Measurements from ENCODE around the gene FRY. TPM values are rescaled to one million over a fixed set of nuclear protein-coding genes. Genes with fewer than 3 reads are reported as not detected.

The FRY gene
- total and polyA plus RNA-seq, 2 of the 13 experiments (the other 11 are each of a cell fraction or from before 2014, with no cell fraction given), result 8.2 to 13.1 TPM

- TF ChIP-seq ZNF724P (CRISPR knock-in tag; IDR thresholded peaks at IDR 0.05; ENCODE audit: borderline replicate concordance) (no peak), ZNF782 (CRISPR knock-in tag; IDR thresholded peaks at IDR 0.05; ENCODE audit: borderline replicate concordance) (no peak), ZNF678 (CRISPR knock-in tag; IDR thresholded peaks at IDR 0.05) (no peak), PAX8 (CRISPR knock-in tag; IDR thresholded peaks at IDR 0.05; ENCODE audit: borderline replicate concordance) (no peak)
Observed at GRCh38 chr13:32299893-32300292, 268.3 kb downstream of the FRY start (continued).

DNA sequence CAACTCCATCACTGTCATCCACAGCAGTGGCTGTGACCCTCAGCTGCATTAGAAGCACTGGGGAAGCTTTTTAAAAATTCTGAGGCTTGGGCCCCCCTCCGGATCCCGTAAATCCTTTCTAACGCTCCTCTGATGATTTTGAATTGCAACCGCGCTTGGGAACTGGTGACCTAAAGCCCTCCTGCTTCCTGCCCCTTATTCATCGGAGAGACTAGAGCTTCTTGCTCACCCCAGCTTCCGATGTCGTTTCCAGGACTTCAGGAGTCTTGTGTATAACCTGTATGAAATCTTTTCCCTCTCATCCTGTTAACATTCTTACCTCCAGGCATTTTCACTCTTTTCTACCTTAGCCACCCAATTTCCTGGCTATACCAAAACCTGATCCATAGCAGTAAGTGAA is 268.8 kb downstream of the FRY start:
- WGBS (ENCODE audit: low lambda C conversion rate), result 90% methylated on average over 8 of the region's 8 CpGs
- intact Hi-C loops (cut with micrococcal nuclease; ENCODE audit: unreplicated experiment), result no loop called here
- H3K27ac ChIP-seq (ENCODE audit: extremely low read length, insufficient read depth, low read length), result no peak overlapping the region
- POLR2A ChIA-PET, result no interaction called here
- peaks cover 0 to 1% of the 10 kb centered on the region in 2 experiments; a peak in 1 of 5 replicates for H3K36me3 ChIP-seq (replicated peaks in 1 of 2; ENCODE audit: control insufficient read depth in 1 of 2, insufficient read depth in 2 of 2, low read length in 2 of 2)
- H2AFZ ChIP-seq (ENCODE audit: low read length), result no peak overlapping the region
- CTCF ChIA-PET (ENCODE audit: low intra/inter-chr PET ratio, low total read pairs), result no interaction called here
- DNase-seq (ENCODE audit: low spot score), result no peak
- H3K9me3 ChIP-seq (ENCODE audit: low read length), result no peaks in the 10 kb centered on the region
- in situ Hi-C loops (cut with HindIII; ENCODE audit: extremely low pct_ligation_motif_present, low pct_unique_long_range_greater_than_20kb), result no loop called here
- no peaks in the 10 kb centered on the region; a peak in 1 of 5 replicates for H3K27me3 ChIP-seq (ENCODE audit: control insufficient read depth in 1 of 2, insufficient read depth in 2 of 2, low read length in 2 of 2)
- ATAC-seq, result no peak
- FAIRE-seq, result no peak
- no peak for TF ChIP-seq ZNF34 (CRISPR knock-in tag; IDR thresholded peaks at IDR 0.05; ENCODE audit: borderline replicate concordance)
- TF ChIP-seq NFATC3 (CRISPR knock-in tag; IDR thresholded peaks at IDR 0.05), result no peak
- no peak for TF ChIP-seq ZFP41 (CRISPR knock-in tag; IDR thresholded peaks at IDR 0.05; ENCODE audit: borderline replicate concordance)
- no peak overlapping the region for H3K9ac ChIP-seq (ENCODE audit: insufficient read depth, low read depth, low read length)
- no peaks in the 10 kb centered on the region for H3K79me2 ChIP-seq (ENCODE audit: insufficient read depth, low read length)
- no TSS peak for BruUV-seq (replicated peaks)
- H3K4me1 ChIP-seq (ENCODE audit: insufficient read depth, low read length), result peaks cover 27% of the 10 kb centered on the region
- no peak overlapping the region for H3K4me3 ChIP-seq (replicated peaks in 1 of 3; ENCODE audit: insufficient read depth in 1 of 3, low read depth in 2 of 3, low read length in 3 of 3)
- no peaks in the 10 kb centered on the region for H4K20me1 ChIP-seq (ENCODE audit: insufficient read depth, low read length)
- H3K4me2 ChIP-seq (ENCODE audit: low read depth, low read length), result no peak overlapping the region

GRCh38 chr13:32300920-32301319 is 269.3 kb downstream of the FRY start:
- no peaks in the 10 kb centered on the region for H3K9me3 ChIP-seq (ENCODE audit: low read length)
- no peaks in the 10 kb centered on the region for H3K79me2 ChIP-seq (ENCODE audit: insufficient read depth, low read length)
- H3K4me2 ChIP-seq (ENCODE audit: low read depth, low read length), result no peak overlapping the region
- DNase-seq (ENCODE audit: low spot score) (no peak), FAIRE-seq (no peak), ATAC-seq (no peak)
- H3K4me3 ChIP-seq (replicated peaks in 1 of 3; ENCODE audit: insufficient read depth in 1 of 3, low read depth in 2 of 3, low read length in 3 of 3), result no peak overlapping the region
- in situ Hi-C loops (cut with HindIII; ENCODE audit: extremely low pct_ligation_motif_present, low pct_unique_long_range_greater_than_20kb) (no loop called here), intact Hi-C loops (cut with micrococcal nuclease; ENCODE audit: unreplicated experiment) (no loop called here)
- 93% methylated on average over 1 of the region's 1 CpG for WGBS (ENCODE audit: low lambda C conversion rate)
- no peak overlapping the region for H3K9ac ChIP-seq (ENCODE audit: insufficient read depth, low read depth, low read length)
- no TSS peak for BruUV-seq (replicated peaks)
- CTCF ChIA-PET (ENCODE audit: low intra/inter-chr PET ratio, low total read pairs), result no interaction called here
- no peaks in the 10 kb centered on the region for H3K36me3 ChIP-seq (replicated peaks in 1 of 2; ENCODE audit: control insufficient read depth in 1 of 2, insufficient read depth in 2 of 2, low read length in 2 of 2)
- H2AFZ ChIP-seq (ENCODE audit: low read length), result no peak overlapping the region
- H3K27me3 ChIP-seq (ENCODE audit: control insufficient read depth in 1 of 2, insufficient read depth in 2 of 2, low read length in 2 of 2), result no peaks in the 10 kb centered on the region; a peak in 1 of 5 replicates
- no peak overlapping the region for H3K27ac ChIP-seq (ENCODE audit: extremely low read length, insufficient read depth, low read length)
- H4K20me1 ChIP-seq (ENCODE audit: insufficient read depth, low read length), result no peaks in the 10 kb centered on the region
- H3K4me1 ChIP-seq (ENCODE audit: insufficient read depth, low read length), result peaks cover 27% of the 10 kb centered on the region
- POLR2A ChIA-PET, result no interaction called here
- TF ChIP-seq, protein P1, sequence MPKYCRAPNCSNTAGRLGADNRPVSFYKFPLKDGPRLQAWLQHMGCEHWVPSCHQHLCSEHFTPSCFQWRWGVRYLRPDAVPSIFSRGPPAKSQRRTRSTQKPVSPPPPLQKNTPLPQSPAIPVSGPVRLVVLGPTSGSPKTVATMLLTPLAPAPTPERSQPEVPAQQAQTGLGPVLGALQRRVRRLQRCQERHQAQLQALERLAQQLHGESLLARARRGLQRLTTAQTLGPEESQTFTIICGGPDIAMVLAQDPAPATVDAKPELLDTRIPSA (CRISPR knock-in tag; IDR thresholded peaks at IDR 0.05; ENCODE audit: borderline replicate concordance), result no peak
- TF ChIP-seq, protein P2, sequence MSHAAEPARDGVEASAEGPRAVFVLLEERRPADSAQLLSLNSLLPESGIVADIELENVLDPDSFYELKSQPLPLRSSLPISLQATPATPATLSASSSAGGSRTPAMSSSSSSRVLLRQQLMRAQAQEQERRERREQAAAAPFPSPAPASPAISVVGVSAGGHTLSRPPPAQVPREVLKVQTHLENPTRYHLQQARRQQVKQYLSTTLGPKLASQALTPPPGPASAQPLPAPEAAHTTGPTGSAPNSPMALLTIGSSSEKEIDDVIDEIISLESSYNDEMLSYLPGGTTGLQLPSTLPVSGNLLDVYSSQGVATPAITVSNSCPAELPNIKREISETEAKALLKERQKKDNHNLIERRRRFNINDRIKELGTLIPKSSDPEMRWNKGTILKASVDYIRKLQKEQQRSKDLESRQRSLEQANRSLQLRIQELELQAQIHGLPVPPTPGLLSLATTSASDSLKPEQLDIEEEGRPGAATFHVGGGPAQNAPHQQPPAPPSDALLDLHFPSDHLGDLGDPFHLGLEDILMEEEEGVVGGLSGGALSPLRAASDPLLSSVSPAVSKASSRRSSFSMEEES (CRISPR knock-in tag; IDR thresholded peaks at IDR 0.05), result no peak
- TF ChIP-seq ZNF282 (IDR thresholded peaks at IDR 0.05; ENCODE audit: partially characterized antibody), result no peak
- TF ChIP-seq ZFP36L2 (CRISPR knock-in tag; IDR thresholded peaks at IDR 0.05), result no peak
- no peak for TF ChIP-seq ZNF768 (CRISPR knock-in tag; IDR thresholded peaks at IDR 0.05)
- TF ChIP-seq, protein P3, sequence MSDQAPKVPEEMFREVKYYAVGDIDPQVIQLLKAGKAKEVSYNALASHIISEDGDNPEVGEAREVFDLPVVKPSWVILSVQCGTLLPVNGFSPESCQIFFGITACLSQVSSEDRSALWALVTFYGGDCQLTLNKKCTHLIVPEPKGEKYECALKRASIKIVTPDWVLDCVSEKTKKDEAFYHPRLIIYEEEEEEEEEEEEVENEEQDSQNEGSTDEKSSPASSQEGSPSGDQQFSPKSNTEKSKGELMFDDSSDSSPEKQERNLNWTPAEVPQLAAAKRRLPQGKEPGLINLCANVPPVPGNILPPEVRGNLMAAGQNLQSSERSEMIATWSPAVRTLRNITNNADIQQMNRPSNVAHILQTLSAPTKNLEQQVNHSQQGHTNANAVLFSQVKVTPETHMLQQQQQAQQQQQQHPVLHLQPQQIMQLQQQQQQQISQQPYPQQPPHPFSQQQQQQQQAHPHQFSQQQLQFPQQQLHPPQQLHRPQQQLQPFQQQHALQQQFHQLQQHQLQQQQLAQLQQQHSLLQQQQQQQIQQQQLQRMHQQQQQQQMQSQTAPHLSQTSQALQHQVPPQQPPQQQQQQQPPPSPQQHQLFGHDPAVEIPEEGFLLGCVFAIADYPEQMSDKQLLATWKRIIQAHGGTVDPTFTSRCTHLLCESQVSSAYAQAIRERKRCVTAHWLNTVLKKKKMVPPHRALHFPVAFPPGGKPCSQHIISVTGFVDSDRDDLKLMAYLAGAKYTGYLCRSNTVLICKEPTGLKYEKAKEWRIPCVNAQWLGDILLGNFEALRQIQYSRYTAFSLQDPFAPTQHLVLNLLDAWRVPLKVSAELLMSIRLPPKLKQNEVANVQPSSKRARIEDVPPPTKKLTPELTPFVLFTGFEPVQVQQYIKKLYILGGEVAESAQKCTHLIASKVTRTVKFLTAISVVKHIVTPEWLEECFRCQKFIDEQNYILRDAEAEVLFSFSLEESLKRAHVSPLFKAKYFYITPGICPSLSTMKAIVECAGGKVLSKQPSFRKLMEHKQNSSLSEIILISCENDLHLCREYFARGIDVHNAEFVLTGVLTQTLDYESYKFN (CRISPR knock-in tag; conservative IDR thresholded peaks at IDR 0.05), result no peak

Data from HepG2 (cell line).